Left renal cortex interstitium (tissue), 4 donors: ENCODE results near the gene KRTAP22-2. TPM values are rescaled to one million over a fixed set of nuclear protein-coding genes. Genes with fewer than 3 reads are reported as not detected.

ENCODE experiments used
- DNase-seq, 4 donors: peaks; one replicate each; pipeline ENCODE4 v3.0.0-alpha.2; 2013; ENCODE audit warnings: low read depth in 4 of 4, low spot score in 2 of 4, missing footprints in 1 of 4
- polyA plus RNA-seq, 4 donors: library from polyadenylated mRNA; unstranded; fragments of 120-200 nt; gene quantifications; one replicate each; pipeline ENCODE4 v1.2.1, GENCODE V29; 2013; ENCODE audit not compliant: insufficient read length in 4 of 4

KRTAP22-2 gene
- not detected for polyA plus RNA-seq

DNA sequence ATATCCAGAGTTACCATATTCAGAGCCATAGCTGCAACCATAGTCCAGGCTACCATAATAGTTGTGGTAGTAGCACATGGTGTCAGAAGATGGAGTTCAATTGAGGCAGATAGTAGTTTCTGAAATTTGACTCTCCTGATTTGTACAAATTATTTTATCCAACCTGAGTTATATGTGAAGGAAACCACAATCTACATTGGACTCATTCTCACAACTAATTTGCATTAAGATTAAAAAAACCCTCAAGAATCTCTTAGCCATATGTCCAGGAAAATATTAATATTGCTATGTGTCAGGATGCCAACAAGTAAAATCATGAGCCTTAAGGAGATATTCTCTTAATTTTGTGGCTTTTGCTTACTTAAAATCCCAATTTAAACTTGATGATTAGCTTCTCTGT is at the start of gene KRTAP22-2:
Gene KRTAP22-2 (minus strand): TSS at position 101 of the 400 bp plus-strand sequence.
- no peak for DNase-seq

DNA sequence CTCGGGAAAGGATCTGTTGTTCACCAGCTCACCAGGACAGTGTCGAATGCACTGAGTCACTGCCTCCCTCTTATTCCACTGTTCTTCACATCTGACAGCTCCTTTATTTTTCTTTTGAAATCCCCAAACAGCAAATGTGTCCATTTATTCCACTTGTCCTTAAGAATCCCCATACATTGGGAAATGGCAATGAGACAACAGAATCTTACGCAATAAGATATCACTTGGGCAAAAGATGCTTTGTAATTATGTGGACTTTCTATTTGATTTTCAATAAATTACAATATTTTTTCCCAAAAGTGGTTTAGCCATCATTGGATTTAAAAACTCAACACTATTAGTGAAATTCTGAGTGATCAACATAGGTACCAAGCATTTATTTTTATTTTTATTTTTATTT is 48.5 kb upstream of the KRTAP22-2 start:
- DNase-seq, result no peak

DNA sequence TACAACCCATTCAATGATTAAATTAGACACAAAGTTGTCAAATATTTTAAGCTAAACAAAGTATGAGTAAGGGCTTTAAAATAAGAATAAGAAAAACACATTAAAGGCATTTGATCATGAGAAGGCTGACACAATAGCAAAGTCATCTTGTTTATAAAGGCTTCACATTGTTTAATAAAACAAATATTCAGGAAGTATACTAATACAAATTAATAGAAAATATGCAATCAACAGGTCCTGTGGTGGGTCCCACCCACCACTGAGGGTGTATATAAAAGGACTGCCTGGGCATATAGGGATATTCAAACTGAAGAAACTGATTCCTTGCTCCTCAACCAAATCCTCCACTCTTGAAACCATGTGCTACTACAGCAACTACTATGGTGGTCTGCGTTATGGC is 44.7 kb upstream of the KRTAP22-2 start, which contains the start of gene KRTAP20-2:
Gene KRTAP20-2 (plus strand): TSS at position 301 of the 400 bp plus-strand sequence. CDS start 58 bp downstream, at position 359.
- DNase-seq, result no peak

DNA sequence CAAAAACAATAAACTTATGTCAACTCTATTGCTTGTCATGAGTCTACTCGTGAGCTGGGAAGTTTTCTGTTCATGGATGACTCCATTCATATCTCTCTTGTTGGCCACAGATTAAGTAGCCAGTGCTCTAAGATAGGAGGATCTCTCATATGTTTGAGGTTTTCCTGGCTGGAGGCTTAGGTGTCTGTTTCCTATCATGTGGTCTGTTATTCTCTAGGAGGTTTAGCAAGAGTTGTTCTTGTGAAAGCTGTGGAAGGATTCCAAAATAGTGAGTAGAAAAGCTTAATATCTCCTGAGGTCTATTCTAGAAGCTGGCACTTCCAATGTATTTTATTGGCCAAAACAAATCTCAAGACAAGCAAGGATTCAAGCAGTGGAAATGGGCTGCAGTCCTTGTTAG is 39.0 kb upstream of the KRTAP22-2 start:
- no peak for DNase-seq

DNA sequence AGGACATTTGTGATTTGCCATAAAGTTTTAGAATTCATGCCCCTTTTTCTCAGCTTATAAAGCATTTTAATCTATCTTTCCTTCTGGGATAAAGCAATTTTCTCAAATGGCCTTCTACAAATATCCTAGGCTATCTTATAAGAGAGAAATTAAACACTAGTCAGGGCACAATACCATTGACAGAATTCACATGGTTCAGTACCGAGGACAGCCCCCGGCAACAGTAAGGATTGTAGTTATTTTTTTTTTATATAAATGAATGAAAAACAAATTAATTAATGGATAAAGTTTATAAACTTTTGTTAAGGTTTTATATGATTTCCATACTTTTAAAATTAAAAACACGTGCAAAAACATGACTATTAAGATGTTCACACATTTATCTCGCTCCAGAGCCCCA is 37.9 kb upstream of the KRTAP22-2 start:
- no peak for DNase-seq

DNA sequence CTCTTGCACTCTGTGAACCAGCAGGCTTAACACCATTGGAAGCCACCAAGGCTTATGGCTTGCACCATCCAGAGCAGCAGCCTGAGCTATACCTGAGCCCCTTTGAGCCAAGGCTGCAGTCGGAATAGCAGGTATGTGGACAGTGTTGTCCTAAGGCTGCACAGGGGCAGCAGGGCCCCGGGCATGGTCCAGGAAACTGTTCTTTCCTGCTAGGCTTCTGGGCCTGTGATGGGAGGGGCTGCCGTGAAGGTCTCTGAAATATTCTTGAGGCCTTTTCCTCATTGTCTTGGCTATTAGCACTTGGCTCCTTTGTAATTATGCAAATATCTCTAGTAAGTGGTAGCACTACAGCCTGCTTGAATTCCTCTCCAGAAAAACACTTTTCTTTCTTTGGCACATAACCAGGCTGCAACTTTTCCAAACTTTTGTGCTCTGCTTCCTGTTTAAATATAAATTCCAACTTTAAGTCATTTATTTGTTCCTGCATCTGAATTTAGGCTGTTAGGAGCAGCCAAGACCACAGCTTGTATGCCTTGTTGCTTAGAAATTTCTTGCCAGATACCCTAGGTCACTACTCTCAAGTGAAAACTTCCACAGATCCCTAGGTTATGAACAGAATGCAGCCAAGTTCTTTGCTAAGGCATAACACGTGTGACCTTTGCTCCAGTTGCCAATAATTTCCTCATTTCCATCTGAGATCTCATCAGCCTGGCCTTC is 35.4 kb upstream of the KRTAP22-2 start:
- DNase-seq, result no peak

DNA sequence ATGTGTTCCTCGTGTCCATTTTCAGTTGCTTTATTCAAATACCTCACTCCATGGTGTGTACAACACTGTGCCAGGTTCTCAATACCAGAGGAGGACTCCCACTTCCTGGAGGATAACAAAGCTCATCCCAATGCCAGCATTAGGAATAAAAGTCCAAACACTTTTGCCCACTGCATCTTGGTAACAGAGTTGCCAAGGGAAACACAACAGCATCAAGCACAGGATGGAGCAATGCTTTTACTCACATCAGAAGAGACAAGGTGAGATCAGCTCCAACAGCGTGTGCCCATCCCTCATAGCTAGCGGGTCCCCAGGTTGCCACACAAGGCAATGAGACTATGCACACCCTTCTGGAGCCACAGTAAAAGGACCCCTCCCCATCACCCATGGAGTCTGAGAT is 33.2 kb upstream of the KRTAP22-2 start:
- DNase-seq, result no peak

DNA sequence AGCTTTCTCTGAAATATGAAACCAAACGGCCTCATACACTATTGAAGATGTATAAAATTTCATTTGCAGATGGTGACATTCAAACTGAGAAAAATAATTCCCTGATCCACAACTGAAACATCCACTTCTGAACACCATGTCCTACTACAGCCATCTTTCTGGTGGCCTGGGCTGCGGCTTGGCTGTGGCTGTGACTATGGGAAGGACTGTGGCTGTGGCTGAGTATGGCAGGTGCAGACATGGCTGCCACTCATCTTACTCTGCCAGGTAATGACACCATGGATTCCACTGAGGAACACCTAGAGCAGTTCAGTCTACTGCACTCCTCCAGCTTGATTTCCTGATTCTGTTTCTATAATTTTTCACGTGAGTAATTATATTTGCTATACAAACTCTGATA is 30.3 kb upstream of the KRTAP22-2 start, which contains the start of gene KRTAP20-4:
Gene KRTAP20-4 (plus strand): TSS at position 106 of the 400 bp plus-strand sequence.
- DNase-seq, result no peak

DNA sequence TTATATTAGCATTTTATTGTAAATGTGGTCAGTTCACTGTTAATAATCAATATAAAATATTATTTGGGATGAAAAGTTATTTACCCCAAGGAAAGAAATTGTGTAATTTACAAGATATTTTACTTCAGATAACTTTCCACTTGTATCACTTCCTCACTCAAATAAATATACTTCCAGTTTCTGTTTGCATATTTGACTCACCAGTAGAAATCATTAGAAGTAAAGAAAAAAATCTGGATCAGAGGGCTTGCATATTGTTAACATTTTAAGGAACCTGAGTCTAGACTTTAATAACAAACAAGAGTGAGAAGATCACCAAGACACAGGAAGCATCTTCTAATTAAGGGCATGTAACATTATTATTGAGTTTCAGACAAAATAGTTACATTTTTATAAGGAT is 29.9 kb upstream of the KRTAP22-2 start:
- DNase-seq, result no peak

DNA sequence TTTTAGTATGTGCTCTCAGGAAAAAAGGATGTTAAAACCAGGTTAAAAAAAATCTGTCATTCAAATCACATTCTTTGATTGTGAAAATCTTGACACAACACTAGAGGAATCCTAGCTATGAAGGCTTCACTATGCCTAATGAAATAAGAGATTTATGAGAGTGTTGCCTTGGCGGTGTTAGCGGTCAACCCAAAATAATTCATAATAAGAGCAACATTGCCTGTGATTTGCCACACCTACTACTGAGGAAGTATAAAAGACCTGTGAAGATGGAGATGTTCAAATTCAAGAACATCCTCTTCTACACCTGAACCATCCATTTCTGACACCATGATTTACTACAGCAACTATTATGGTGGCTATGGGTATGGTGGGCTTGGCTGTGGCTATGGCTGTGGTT is 25.9 kb upstream of the KRTAP22-2 start, which contains the start of gene KRTAP20-1:
Gene KRTAP20-1 (plus strand): TSS at position 301 of the 400 bp plus-strand sequence. CDS start 30 bp downstream, at position 331.
- DNase-seq, result no peak

DNA sequence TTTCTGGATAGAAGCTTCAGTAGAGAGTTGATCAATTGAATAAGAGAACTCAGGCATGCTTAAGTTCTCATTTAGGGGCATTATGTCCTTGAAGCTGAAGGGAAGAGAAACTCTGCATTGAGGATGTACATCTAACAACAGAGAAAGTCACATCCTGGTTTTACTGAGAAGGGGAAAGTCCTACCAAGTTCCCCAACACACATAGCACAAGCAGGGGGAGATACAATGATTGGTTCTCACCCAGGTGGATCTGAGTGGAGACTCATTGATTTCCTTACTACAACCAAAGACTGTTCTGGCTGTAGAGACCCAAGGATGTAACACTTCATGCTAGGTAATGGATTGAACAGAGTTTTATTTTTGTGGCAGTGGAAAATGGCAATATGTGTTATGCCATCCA is 25.0 kb upstream of the KRTAP22-2 start:
- no peak for DNase-seq

DNA sequence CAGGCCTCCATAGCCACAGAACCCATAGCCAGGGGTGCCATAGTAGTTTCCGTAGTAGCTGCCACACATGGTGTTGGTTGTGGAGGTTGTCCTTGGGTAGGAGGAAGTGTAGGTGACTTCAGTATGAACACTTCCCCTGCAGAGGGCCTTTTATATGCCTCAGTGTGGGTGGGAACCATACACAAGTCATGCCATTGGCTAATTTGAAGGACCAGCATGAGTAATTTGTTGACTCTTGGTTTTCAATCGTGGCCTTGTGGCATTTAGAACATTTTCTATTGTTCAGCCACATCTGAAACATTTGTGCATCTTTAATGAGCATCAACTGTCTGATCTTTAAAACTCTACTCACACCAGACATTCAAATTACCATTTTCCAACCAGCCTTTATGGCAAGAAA is 23.6 kb upstream of the KRTAP22-2 start, which contains the start of gene KRTAP6-1:
Gene KRTAP6-1 (minus strand): TSS at position 95 of the 400 bp plus-strand sequence. CDS start 26 bp downstream, at position 69.
- no peak for DNase-seq

DNA sequence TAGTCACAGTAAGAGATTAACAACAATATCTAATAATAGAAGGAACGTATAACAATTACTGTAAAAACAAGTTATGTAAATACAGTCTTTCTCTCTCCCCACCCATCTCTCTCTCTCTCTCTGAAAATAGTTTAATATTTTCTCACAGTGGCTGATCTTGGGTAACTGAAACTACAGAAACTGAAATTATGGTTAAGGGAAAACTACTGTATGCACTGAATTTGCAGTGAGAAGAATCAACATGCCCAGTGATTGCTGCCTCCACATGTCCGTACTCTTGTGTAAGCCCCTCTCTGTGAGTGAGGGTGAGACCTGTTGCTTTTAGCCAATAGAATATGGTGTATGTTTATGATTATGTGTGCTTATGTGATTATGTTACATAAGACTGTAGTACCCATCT is 21.9 kb upstream of the KRTAP22-2 start:
- no peak for DNase-seq

DNA sequence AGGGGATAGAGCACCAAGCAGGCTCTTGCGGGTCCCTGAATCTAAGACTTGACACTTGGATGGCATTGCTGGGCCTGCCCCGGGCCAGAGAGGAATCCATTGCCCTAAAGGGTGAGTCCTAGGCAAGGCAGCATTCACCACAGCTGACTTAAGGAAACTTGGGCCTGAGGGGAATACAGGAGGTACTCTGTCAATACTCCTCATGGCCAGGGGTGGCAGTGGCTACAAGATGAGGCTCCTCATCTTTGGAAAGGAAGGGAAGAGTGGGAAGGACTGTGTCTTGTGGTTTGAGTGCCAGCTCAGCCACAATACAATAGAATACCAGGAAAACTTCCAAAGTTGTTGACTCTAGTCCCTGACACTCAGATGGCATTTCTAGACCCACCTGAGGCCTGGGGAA is 15.8 kb upstream of the KRTAP22-2 start:
- DNase-seq, result no peak

DNA sequence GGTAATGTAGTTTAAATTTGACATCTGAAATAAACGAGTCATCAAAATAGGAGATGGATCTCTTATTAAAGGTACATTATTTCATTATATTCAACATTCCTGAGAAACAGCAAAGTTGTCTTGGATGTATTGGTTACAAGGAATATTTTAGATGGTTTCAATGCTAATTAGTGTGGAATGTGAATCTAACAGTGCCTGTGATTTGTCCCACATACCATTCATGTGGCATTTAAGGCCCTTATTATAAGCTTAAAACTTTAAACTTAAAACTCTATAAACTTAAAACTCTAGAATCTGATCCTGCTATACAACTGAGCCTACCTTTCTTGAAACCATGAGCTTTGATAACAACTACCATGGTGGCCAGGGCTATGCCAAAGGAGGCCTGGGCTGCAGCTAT is 10.6 kb upstream of the KRTAP22-2 start, which contains the start of gene KRTAP22-1:
Gene KRTAP22-1 (plus strand): TSS at position 301 of the 400 bp plus-strand sequence.
- DNase-seq, result no peak

DNA sequence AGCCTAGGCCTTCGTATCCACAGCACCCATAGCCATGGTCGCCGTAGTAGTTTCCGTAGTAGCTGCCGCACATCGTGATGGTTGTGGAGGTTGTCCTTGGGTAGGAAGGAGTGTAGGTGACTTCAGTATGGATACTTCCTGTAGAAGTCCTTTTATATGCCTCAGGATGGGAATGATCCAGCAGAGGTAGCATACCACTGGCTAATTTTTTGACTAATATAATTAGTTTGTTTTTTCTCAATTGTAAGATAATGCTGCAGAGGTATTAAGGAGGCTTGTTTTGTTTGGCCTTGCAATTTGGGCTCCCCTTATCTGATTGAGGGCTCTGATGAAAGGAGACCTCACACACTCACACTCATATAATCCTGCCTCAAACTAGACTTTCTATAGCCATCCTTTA is 8.6 kb upstream of the KRTAP22-2 start, which contains the start of gene KRTAP6-2:
Gene KRTAP6-2 (minus strand): TSS at position 101 of the 400 bp plus-strand sequence. CDS start 28 bp downstream, at position 73.
- DNase-seq, result no peak

DNA sequence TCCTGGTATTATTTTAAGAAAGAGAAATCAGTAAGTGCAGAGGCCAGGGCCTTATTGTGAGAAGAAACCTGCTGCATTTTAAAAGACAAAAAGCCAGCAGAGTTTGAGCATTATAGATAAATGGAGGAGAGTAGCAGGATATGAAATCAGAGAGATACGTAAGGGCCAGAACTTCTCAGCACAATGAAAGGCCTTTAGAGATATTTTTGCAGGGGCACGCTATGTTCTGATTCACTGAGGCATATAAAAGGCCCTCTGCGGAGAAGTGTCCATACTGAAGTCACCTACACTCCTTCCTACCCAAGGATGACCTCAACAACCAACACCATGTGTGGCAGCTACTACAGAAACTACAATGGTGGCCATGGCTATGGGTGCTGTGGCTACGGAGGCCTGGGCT is 1.9 kb upstream of the KRTAP22-2 start, which contains the start of gene KRTAP6-3:
Gene KRTAP6-3 (plus strand): TSS at position 301 of the 400 bp plus-strand sequence. CDS start 6 bp downstream, at position 307.
- no peak for DNase-seq

DNA sequence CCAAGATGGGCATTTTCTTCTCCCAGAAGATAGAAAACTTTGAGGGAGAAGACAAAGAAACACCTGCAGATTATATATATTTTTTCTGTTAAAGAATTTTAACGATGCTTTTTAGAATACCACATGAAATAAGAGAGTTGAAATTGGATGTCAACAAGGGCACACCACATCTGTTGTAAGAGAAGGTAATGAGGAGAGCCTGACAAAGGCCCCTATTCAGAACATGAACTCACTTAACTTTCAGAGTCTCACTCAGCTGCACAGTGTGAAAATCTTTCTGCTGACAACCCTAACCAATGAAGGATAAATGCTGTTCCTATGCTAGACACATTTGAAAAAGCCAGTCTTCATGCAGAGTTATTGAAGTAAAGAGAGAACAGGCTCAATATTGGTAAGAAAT is 7.3 kb downstream of the KRTAP22-2 start:
- no peak for DNase-seq

DNA sequence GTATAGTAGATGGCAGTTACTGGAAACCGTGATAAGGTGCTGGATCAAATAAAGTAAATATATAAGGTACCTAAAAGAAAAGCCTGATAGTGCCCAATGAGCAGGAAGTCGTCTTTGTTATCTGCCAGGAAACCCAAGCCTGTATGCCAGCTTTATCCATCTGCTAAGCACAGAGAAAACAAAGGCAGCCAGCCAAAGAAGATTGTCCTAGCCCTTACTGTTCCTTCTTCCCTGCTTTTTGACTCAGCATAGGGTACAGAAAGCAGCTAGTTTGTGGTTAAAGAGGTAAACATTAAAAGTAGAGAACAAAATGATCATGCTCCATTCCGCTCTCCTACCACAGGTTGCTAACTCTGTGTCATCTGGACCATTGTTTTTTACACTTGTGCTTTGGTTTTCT is 10.1 kb downstream of the KRTAP22-2 start:
- DNase-seq, result no peak

DNA sequence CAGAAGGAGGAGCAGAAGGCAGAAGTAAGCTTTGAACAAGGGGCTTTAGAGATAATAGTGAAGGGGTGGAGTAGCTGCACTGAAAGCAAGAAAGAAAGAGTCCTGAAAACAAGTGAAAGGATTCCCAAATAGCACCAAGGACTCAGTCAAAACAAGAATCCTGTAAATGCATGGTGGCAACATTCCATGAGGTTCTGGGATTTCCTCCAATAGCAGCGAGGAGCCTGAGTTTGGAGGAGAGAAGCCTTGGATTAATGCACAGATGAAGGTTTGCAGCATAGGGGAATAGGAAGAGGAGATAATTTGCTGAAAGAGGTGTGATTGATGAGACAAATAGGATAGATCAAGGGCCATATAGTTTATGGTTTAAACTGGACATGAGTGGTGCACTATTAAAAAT is 10.9 kb downstream of the KRTAP22-2 start:
- no peak for DNase-seq

DNA sequence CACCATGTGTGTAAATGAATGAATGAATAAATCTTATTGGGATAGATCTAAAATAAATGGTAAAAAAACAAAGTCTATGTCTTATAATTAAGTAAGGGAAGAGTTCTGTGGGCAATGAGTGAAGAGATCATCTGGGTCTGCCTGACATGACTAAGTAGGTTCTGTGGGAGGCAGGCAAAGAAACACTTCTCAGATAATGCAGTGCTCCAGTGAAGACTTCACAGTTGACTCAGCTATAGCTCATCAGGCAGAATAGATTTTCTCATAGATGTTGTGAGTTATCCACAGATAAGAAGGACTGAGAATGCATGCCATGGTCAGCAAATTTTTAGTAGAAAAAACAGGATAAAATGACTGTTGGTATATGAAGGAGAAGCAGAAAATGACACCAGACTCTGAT is 12.4 kb downstream of the KRTAP22-2 start:
- no peak for DNase-seq

DNA sequence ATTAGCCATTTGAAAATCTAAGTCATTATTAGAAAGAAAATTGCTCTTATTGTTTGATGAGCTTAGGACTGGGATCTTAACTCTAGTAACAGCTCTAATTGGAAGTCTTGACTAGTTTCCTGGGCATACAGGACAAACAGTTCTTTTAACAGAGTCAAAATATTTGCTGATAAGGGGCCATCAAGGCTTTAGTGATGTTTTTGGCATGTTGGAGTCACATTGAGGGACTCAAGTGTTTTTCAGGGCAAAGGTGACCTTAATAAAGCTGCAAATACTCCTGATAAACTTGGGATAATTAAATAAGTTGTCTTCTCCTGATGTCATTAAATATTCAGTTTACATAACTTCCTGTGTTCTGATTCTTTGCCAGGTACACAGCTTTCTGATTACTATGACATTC is 22.6 kb downstream of the KRTAP22-2 start:
- no peak for DNase-seq
